Motor neuron (in vitro differentiated cells): ENCODE data around the gene MATR3. TPM values are rescaled to one million over a fixed set of nuclear protein-coding genes. Genes with fewer than 3 reads are reported as not detected.
A peak's percentile ranks its signal among the peaks of the same experiment; 100 is the strongest.

ENCODE experiments used
- ATAC-seq, 8 experiments: fragments of 200-7000 bp; cut with Tn5 transposase; replicated peaks in 6 of 8; 2 replicates each; pipeline ENCODE4 v1.8.0; 2021; ENCODE audit warnings: mild to moderate bottlenecking in 8 of 8, moderate library complexity in 8 of 8
- H3K27ac ChIP-seq, 2 donors: fragments of 250-450 bp; sonication (Bioruptor Pico); 2 replicates each; pipeline ENCODE4 v1.9.0; 2021; ENCODE audit warnings: antibody characterized with exemption in 2 of 2, mild to moderate bottlenecking in 2 of 2, moderate library complexity in 1 of 2
- H3K4me1 ChIP-seq, 2 donors: fragments of 250-450 bp; sonication (Bioruptor Pico); replicated peaks in 1 of 2; 2 replicates each; pipeline ENCODE4 v1.6.1; 2021; ENCODE audit warnings: antibody characterized with exemption in 2 of 2, mild to moderate bottlenecking in 2 of 2, moderate library complexity in 1 of 2
- H3K4me3 ChIP-seq, 5 donors: fragments of 250-450 bp; sonication (Bioruptor Pico); 2 replicates each; pipeline ENCODE4 v1.9.0; 2021; ENCODE audit warnings: antibody characterized with exemption in 5 of 5, mild to moderate bottlenecking in 5 of 5, moderate library complexity in 4 of 5
- WGBS, 10 experiments: fragments of 450-650 bp; shearing (Covaris generic); methylation state at CpG; one replicate each; pipeline ENCODE4 v1.0.0; 2022; 5-methylcytosine and 5-hydroxymethylcytosine counted together
- in situ Hi-C, 9 experiments: fragments of 400-800 bp; cut with MboI; loops; one replicate each; pipeline ENCODE4 v1.15.0; 2021; ENCODE audit warnings: low sequenced_read_pairs in 9 of 9, low pct_unique_long_range_greater_than_20kb in 2 of 9; ENCODE audit not compliant: unreplicated experiment in 9 of 9
- total RNA-seq, 8 experiments: library from RNA; unstranded; fragments of 300-600 nt; gene quantifications; 2 replicates each; pipeline versions ENCODE4 v1.2.3 to v1.2.4, GENCODE V29; 2022

The MATR3 gene, protein sequence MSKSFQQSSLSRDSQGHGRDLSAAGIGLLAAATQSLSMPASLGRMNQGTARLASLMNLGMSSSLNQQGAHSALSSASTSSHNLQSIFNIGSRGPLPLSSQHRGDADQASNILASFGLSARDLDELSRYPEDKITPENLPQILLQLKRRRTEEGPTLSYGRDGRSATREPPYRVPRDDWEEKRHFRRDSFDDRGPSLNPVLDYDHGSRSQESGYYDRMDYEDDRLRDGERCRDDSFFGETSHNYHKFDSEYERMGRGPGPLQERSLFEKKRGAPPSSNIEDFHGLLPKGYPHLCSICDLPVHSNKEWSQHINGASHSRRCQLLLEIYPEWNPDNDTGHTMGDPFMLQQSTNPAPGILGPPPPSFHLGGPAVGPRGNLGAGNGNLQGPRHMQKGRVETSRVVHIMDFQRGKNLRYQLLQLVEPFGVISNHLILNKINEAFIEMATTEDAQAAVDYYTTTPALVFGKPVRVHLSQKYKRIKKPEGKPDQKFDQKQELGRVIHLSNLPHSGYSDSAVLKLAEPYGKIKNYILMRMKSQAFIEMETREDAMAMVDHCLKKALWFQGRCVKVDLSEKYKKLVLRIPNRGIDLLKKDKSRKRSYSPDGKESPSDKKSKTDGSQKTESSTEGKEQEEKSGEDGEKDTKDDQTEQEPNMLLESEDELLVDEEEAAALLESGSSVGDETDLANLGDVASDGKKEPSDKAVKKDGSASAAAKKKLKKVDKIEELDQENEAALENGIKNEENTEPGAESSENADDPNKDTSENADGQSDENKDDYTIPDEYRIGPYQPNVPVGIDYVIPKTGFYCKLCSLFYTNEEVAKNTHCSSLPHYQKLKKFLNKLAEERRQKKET
- total RNA-seq, result 100 to 1,000 TPM; 180 to 596 (median 433) TPM

DNA sequence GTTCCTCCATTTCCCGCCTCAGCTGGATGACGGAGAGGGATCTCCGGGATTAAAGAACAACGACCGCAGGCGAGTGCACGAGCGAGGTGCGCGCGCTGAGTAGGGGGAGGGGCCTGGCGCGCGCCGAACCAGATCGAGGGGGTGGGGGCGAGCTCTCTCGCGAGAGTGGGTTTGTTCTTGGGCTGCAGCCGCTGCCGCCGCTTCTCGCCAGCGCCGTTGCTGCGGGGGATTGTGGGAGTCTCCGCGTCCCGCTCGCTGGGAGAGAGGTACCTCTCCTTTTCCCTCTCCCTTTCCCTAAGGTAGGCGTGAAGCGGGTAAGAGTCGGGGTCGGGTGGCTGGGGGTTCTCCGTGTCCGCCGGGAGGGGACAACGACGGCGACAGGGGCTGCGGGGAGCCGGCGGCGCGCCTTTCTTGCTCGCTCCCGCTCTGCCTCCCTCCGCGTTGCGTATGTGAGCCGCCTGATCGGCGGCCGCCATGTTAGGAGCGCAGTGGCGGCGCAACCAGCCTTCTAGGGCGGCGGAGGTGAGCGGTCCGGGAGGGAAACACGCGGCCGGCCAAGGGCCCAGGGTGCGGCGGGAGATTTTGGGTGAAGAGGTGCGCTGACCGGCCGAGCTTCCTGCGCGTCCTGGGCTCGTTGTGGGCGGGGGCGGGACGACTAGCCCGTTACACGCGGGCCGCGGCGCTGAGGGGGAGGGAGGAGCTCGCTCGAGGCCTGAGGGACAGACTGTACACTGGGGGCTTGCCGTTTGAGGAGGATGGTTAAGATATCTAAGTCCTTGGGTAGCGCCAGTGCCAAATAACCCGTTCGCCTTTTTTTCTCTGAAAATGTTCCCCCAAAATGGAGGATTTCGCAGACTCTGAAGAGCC is at the start of gene MATR3:
Gene MATR3, plus strand, starts transcription at position 234 of the 867 bp plus-strand sequence. CDS start 13,676 bp downstream, outside the sequence.
- in situ Hi-C loops, result loop anchor here in 1 of 9 experiments (25.0 kb wide), 1 partner anchor 706 kb away; the partner anchor contains the start of gene HSPA9
- H3K27ac ChIP-seq, result peak within 1 kb of the TSS; percentile 99 to 100
- H3K4me3 ChIP-seq, result peak within 1 kb of the TSS; percentile 82 to 99 (median 91)
- ATAC-seq, result peak; percentile 75 to 89 (median 87)
- H3K4me1 ChIP-seq, result peaks cover 24 to 30% of the 10 kb centered on the region in 2 donors
- 0 to 1% (median 0%) methylated on average over 1 to 21 of the region's 88 CpGs; no CpG with 5 or more reads in 4 of the 10 experiments for whole genome bisulfite sequencing, 10 experiments

- in situ Hi-C loops, result no loop called here
- peaks cover 7 to 12% of the 10 kb centered on the region in 2 donors for H3K4me1 ChIP-seq
- no peak overlapping the region for H3K4me3 ChIP-seq
- H3K27ac ChIP-seq, result no peak overlapping the region
- ATAC-seq, result no peak
These were observed 47.8 kb upstream of the MATR3 start for GRCh38 chr5:139245637-139246339.

DNA sequence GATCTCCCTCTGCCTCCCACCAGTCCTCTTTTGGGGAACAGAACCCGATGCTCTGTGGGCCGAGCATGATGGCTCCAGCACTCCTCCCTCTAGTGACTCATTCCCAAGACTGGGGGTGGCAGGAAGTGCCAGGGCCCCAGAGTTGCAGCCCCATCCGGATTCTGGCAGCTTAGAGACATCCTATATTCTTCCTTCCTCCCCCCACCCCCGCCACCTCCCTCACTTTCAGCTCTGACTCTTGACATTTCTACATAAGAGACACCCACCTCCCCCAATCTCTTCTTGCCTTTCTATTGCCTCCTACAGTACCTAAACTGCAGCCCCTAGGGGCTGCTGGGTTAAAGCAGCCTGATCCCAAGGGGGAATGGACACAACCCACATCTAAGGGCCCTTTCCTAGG is 47.1 kb upstream of the MATR3 start:
- Histone ChIP-seq H3K4me1 (peaks cover 7 to 12% of the 10 kb centered on the region in 2 donors), H3K27ac (no peak overlapping the region), H3K4me3 (no peak overlapping the region)
- 0 to 40% (median 20%) methylated on average over 1 of the region's 4 CpGs; no CpG with 5 or more reads in 7 of the 10 experiments for WGBS, 10 experiments
- peak in 2 of 8 experiments; percentile 69 to 70 for ATAC-seq
- in situ Hi-C loops, result no loop called here

DNA sequence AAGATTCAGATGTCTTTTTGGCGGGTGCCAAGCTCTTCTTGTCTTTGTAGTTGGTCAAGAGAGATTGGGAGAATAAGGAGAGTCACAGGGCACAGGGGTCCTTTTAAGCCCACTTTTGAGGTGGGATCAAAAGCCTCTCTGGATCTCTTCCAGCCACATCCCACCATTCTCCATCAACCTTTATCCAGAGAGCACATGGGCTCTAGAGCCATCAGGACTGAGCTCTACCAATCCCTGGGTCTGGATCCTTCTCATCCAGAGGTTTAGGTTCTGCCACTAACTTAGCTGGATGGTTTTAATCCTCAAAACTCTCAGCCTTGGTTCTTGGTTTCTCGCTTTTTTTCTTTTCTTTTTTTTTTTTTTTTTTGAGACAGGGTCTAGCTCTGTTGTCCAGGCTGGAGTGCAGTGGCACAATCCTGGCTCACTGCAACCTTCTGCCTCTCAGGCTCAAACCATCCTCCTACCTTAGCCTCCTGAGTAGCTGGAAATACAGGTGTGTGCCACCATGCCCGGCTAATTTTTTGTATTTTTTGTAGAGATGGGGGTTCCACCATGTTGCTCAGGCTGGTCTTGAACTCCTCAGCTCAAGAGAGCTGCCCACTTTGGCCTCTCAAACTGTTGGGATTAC is 44.6 kb upstream of the MATR3 start:
- Histone ChIP-seq H3K4me3 (no peak overlapping the region), H3K4me1 (peaks cover 7 to 12% of the 10 kb centered on the region in 2 donors), H3K27ac (no peak overlapping the region)
- no peak for ATAC-seq
- in situ Hi-C loops, result no loop called here
- 90 to 100% (median 99%) methylated on average over 1 to 3 of the region's 3 CpGs; no CpG with 5 or more reads in 2 of the 10 experiments for WGBS, 10 experiments

GRCh38 chr5:139251281-139251687 is 42.3 kb upstream of the MATR3 start:
- Histone ChIP-seq H3K4me3 (no peak overlapping the region), H3K4me1 (peaks cover 7 to 12% of the 10 kb centered on the region in 2 donors), H3K27ac (no peak overlapping the region)
- in situ Hi-C loops, result loop anchor here in 5 of 9 experiments (25.0 kb wide), 4 partner anchors 314 to 664 kb away; partner anchors contain the start of gene HSPA9 (in 2 of the 5)
- WGBS, 10 experiments, result 15 to 100% (median 63%) methylated on average over 1 to 3 of the region's 3 CpGs; no CpG with 5 or more reads in 1 of the 10 experiments
- no peak for ATAC-seq

GRCh38 chr5:139251695-139252288 is 41.7 kb upstream of the MATR3 start:
- 31 to 100% (median 82%) methylated on average over 1 to 4 of the region's 4 CpGs for WGBS, 10 experiments
- no peak overlapping the region for H3K4me3 ChIP-seq
- ATAC-seq, result peak in 1 of 8 experiments; percentile 25
- peaks cover 7 to 12% of the 10 kb centered on the region in 2 donors for H3K4me1 ChIP-seq
- no peak overlapping the region for H3K27ac ChIP-seq
- in situ Hi-C loops, result loop anchor here in 5 of 9 experiments (25.0 kb wide), 4 partner anchors 314 to 664 kb away; partner anchors contain the start of gene HSPA9 (in 2 of the 5)

GRCh38 chr5:139253115-139253514 is 40.4 kb upstream of the MATR3 start:
- in situ Hi-C loops, result loop anchor here in 5 of 9 experiments (25.0 kb wide), 4 partner anchors 316 to 666 kb away; partner anchors contain the start of gene HSPA9 (in 2 of the 5)
- Histone ChIP-seq H3K4me1 (peaks cover 0 to 3% of the 10 kb centered on the region in 2 donors), H3K4me3 (no peak overlapping the region), H3K27ac (no peak overlapping the region)
- WGBS, 10 experiments, result 84 to 100% (median 95%) methylated on average over 1 to 3 of the region's 3 CpGs; no CpG with 5 or more reads in 2 of the 10 experiments
- no peak for ATAC-seq

DNA sequence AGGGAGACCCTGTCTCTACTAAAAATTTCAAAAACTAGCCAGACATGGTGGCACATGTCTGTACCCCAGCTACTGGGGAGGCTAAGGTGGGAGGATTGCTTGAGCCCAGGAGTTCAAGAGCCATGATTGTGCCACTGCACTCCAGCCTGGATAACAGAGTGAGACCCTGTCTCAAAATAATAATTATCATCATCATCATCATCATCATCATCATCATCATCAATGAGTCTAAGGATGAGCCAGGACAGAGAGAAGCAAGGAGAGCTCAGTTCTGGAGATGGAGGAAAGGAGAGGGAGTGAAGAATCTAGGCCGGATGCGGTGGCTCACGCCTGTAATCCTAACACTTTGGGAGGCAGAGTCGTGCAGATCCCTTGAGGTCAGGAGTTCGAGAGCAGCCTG is 36.7 kb upstream of the MATR3 start:
- peaks cover under 1 to 3% of the 10 kb centered on the region in 2 donors for H3K4me1 ChIP-seq
- WGBS, 10 experiments, result 77 to 100% (median 90%) methylated on average over 1 to 5 of the region's 5 CpGs; no CpG with 5 or more reads in 6 of the 10 experiments
- ATAC-seq, result no peak
- no peak overlapping the region for H3K27ac ChIP-seq
- H3K4me3 ChIP-seq, result no peak overlapping the region
- in situ Hi-C loops, result loop anchor here in 5 of 9 experiments (25.0 kb wide), 4 partner anchors 320 to 670 kb away; partner anchors contain the start of gene HSPA9 (in 2 of the 5)

GRCh38 chr5:139262059-139262741 is 31.3 kb upstream of the MATR3 start:
- H3K4me1 ChIP-seq, result peaks cover 17 to 18% of the 10 kb centered on the region in 2 donors
- in situ Hi-C loops, result loop anchor here in 5 of 9 experiments (25.0 kb wide), 4 partner anchors 325 to 675 kb away; partner anchors contain the start of gene HSPA9 (in 2 of the 5)
- H3K27ac ChIP-seq, result peak overlapping the region in 1 of 2 donors; percentile 3
- 70 to 100% (median 90%) methylated on average over 2 to 6 of the region's 6 CpGs for WGBS, 10 experiments
- no peak overlapping the region for H3K4me3 ChIP-seq
- ATAC-seq, result peak in 4 of 8 experiments; percentile 1 to 6 (median 2)

GRCh38 chr5:139262742-139263445 is 30.6 kb upstream of the MATR3 start:
- peak; percentile 99 to 100 (median 100) for ATAC-seq
- WGBS, 10 experiments, result 0 to 59% (median 36%) methylated on average over 1 to 7 of the region's 8 CpGs
- in situ Hi-C loops, result loop anchor here in 5 of 9 experiments (25.0 kb wide), 4 partner anchors 326 to 676 kb away; partner anchors contain the start of gene HSPA9 (in 2 of the 5)
- Histone ChIP-seq H3K4me3 (no peak overlapping the region), H3K27ac (no peak overlapping the region), H3K4me1 (peaks cover 17 to 18% of the 10 kb centered on the region in 2 donors)
